ENCODE data around the gene CCDC107. TPM values are rescaled to one million over a fixed set of nuclear protein-coding genes. Genes with fewer than 3 reads are reported as not detected.

Gene CCDC107
- total RNA-seq, 1 experiment from 2014 or later, result 12.5 TPM

GRCh38 chr9:35705372-35705771 lies 47.3 kb downstream of the CCDC107 start:
- Mint-ChIP-seq H3K4me3 (ENCODE audit: unreplicated experiment) (no peak overlapping the region), H3K9me3 (ENCODE audit: unreplicated experiment) (no peaks in the 10 kb centered on the region), H3K27ac (ENCODE audit: low read depth, unreplicated experiment) (no peak overlapping the region), H3K27me3 (ENCODE audit: insufficient read depth, unreplicated experiment) (no peaks in the 10 kb centered on the region), H3K36me3 (ENCODE audit: insufficient read depth, unreplicated experiment) (peaks cover 54% of the 10 kb centered on the region), H3K4me1 (ENCODE audit: insufficient read depth, unreplicated experiment) (no peaks in the 10 kb centered on the region)
- BruUV-seq (replicated peaks), result no TSS peak
- intact Hi-C loops (cut with micrococcal nuclease), result no loop called here
- ChIA-PET CTCF (interaction anchor here (0.7 to 12.5 kb wide), 4 partner anchors 9 to 94 kb away, joined by 3 to 155 read pairs (median 8); no protein-coding TSS in a partner anchor), POLR2A (interaction anchor here (0.9 kb wide), 1 partner anchor 15 kb away, joined by 3 read pairs; the partner anchor contains the start of gene TPM2)
- DNase-seq (ENCODE audit: unreplicated experiment), result no peak
- TF ChIP-seq CTCF (IDR thresholded peaks at IDR 0.05; ENCODE audit: unreplicated experiment), result no peak

- H3K27ac Mint-ChIP-seq (ENCODE audit: low read depth, unreplicated experiment), result no peak overlapping the region
- peaks cover 59% of the 10 kb centered on the region for H3K36me3 Mint-ChIP-seq (ENCODE audit: insufficient read depth, unreplicated experiment)
- no peak for DNase-seq (ENCODE audit: unreplicated experiment)
- intact Hi-C loops (cut with micrococcal nuclease), result no loop called here
- ChIA-PET CTCF (interaction anchor here (0.7 to 12.5 kb wide), 3 partner anchors 9 to 24 kb away, joined by 3 to 155 read pairs (median 14); no protein-coding TSS in a partner anchor), POLR2A (no interaction called here)
- BruUV-seq (replicated peaks), result TSS peak; percentile 44
- no peak overlapping the region for H3K4me3 Mint-ChIP-seq (ENCODE audit: unreplicated experiment)
- no peak for TF ChIP-seq CTCF (IDR thresholded peaks at IDR 0.05; ENCODE audit: unreplicated experiment)
- no peaks in the 10 kb centered on the region for H3K27me3 Mint-ChIP-seq (ENCODE audit: insufficient read depth, unreplicated experiment)
- H3K4me1 Mint-ChIP-seq (ENCODE audit: insufficient read depth, unreplicated experiment), result no peaks in the 10 kb centered on the region
- H3K9me3 Mint-ChIP-seq (ENCODE audit: unreplicated experiment), result no peaks in the 10 kb centered on the region
Observed at GRCh38 chr9:35705836-35706430, 47.8 kb downstream of the CCDC107 start.

GRCh38 chr9:35706951-35707350 lies 48.9 kb downstream of the CCDC107 start:
- intact Hi-C loops (cut with micrococcal nuclease), result no loop called here
- Mint-ChIP-seq H3K9me3 (ENCODE audit: unreplicated experiment) (no peaks in the 10 kb centered on the region), H3K4me1 (ENCODE audit: insufficient read depth, unreplicated experiment) (no peaks in the 10 kb centered on the region), H3K36me3 (ENCODE audit: insufficient read depth, unreplicated experiment) (peaks cover 70% of the 10 kb centered on the region), H3K27ac (ENCODE audit: low read depth, unreplicated experiment) (no peak overlapping the region), H3K27me3 (ENCODE audit: insufficient read depth, unreplicated experiment) (no peaks in the 10 kb centered on the region), H3K4me3 (ENCODE audit: unreplicated experiment) (no peak overlapping the region)
- ChIA-PET CTCF (interaction anchor here (0.5 to 12.5 kb wide), 7 partner anchors 13 to 89 kb away, joined by 3 to 155 read pairs (median 4); partner anchors contain the start of gene CCDC107), POLR2A (interaction anchor here (1.1 kb wide), 1 partner anchor 12 kb away, joined by 3 read pairs; no protein-coding TSS in a partner anchor)
- BruUV-seq (replicated peaks), result no TSS peak
- TF ChIP-seq CTCF (IDR thresholded peaks at IDR 0.05; ENCODE audit: unreplicated experiment), result no peak
- no peak for DNase-seq (ENCODE audit: unreplicated experiment)

- TF ChIP-seq CTCF (IDR thresholded peaks at IDR 0.05; ENCODE audit: unreplicated experiment), result no peak
- DNase-seq (ENCODE audit: unreplicated experiment), result no peak
- H3K4me1 Mint-ChIP-seq (ENCODE audit: insufficient read depth, unreplicated experiment), result no peaks in the 10 kb centered on the region
- no TSS peak for BruUV-seq (replicated peaks)
- no peak overlapping the region for H3K4me3 Mint-ChIP-seq (ENCODE audit: unreplicated experiment)
- H3K27me3 Mint-ChIP-seq (ENCODE audit: insufficient read depth, unreplicated experiment), result no peaks in the 10 kb centered on the region
- ChIA-PET CTCF (interaction anchor here (0.7 to 12.5 kb wide), 5 partner anchors 14 to 202 kb away, joined by 3 to 155 read pairs (median 5); partner anchors contain the start of gene CCDC107), POLR2A (interaction anchor here (0.7 to 1.3 kb wide), 5 partner anchors 9 to 623 kb away, joined by 3 to 4 read pairs (median 3); no protein-coding TSS in a partner anchor)
- H3K27ac Mint-ChIP-seq (ENCODE audit: low read depth, unreplicated experiment), result no peak overlapping the region
- peaks cover 82% of the 10 kb centered on the region for H3K36me3 Mint-ChIP-seq (ENCODE audit: insufficient read depth, unreplicated experiment)
- intact Hi-C loops (cut with micrococcal nuclease), result no loop called here
- H3K9me3 Mint-ChIP-seq (ENCODE audit: unreplicated experiment), result no peaks in the 10 kb centered on the region
Observed at GRCh38 chr9:35708146-35708545, 50.1 kb downstream of the CCDC107 start.

Data from MCF 10A (cell line).